ENCODE results near the gene RSPRY1. TPM values are rescaled to one million over a fixed set of nuclear protein-coding genes. Genes with fewer than 3 reads are reported as not detected.
A peak's percentile ranks its signal among the peaks of the same experiment; 100 is the strongest.
"Not testable (repeated sequence)": the region's sequence is repeated elsewhere in the genome, so short reads cannot be mapped to it uniquely, and the experiment has no call there.

The RSPRY1 gene
- total and polyA plus RNA-seq, 2 donors (not counting 1 experiment from before 2014, with no cell fraction given) = 36.5 to 51.9 TPM

DNA sequence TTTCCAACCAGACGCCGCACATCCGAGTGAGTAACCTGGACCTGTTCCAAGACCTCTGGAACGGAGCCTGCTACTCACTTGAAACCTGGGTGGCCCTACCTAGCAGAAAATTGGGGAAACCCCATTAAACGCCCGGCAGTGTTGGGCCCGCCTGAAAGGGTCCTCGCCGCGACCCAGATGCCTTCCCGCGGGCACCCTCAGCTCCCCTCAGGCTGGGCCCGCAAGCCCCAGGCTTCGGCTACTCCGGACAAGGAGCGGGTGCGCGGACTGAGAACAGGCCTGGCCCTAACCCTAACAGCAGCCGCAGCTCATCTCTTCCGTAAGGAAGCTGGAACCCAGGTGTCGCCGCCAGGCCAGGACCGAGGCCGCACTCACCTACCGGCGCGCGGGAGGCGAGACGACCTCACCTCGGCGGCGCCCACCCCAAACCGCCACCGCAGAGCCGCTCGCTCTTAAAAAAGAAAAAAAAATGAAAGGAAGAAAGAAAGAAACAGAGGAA, 634 bp upstream of the RSPRY1 start:
- Histone ChIP-seq H3K4me1 (ENCODE audit: control insufficient read depth, extremely low read depth, insufficient read depth, low read length) (peaks cover 3% of the 10 kb centered on the region), H3K9ac (ENCODE audit: insufficient read depth, low read length) (peak overlapping the region; percentile 92), H3K4me2 (ENCODE audit: extremely low read depth, insufficient read depth, low read length) (peak overlapping the region; percentile 92), H2AFZ (ENCODE audit: low read length) (peak overlapping the region; percentile 63), H3K27me3 (ENCODE audit: control insufficient read depth, insufficient read depth, low read length) (no peaks in the 10 kb centered on the region), H3K36me3 (ENCODE audit: control insufficient read depth, insufficient read depth, low read length) (no peaks in the 10 kb centered on the region), H3K4me3 (replicated peaks in 1 of 4; ENCODE audit: control extremely low read depth in 1 of 4, insufficient read depth in 1 of 4, low read depth in 3 of 4, low read length in 4 of 4) (peak overlapping the region; percentile 64 to 93 (median 86)), H4K20me1 (ENCODE audit: control insufficient read depth, extremely low read depth, insufficient read depth, low read length) (no peaks in the 10 kb centered on the region), H3K9me3 (ENCODE audit: control insufficient read depth, insufficient read depth, low read depth, low read length) (no peaks in the 10 kb centered on the region), H3K79me2 (ENCODE audit: control insufficient read depth, insufficient read depth, low read length) (peaks cover 74% of the 10 kb centered on the region), H3K27ac (ENCODE audit: insufficient read depth, low read length) (peak overlapping the region; percentile 91)
- DNase-seq (ENCODE audit: low read depth in 2 of 2) = peak; percentile 60 to 66
- TF ChIP-seq, protein P1, sequence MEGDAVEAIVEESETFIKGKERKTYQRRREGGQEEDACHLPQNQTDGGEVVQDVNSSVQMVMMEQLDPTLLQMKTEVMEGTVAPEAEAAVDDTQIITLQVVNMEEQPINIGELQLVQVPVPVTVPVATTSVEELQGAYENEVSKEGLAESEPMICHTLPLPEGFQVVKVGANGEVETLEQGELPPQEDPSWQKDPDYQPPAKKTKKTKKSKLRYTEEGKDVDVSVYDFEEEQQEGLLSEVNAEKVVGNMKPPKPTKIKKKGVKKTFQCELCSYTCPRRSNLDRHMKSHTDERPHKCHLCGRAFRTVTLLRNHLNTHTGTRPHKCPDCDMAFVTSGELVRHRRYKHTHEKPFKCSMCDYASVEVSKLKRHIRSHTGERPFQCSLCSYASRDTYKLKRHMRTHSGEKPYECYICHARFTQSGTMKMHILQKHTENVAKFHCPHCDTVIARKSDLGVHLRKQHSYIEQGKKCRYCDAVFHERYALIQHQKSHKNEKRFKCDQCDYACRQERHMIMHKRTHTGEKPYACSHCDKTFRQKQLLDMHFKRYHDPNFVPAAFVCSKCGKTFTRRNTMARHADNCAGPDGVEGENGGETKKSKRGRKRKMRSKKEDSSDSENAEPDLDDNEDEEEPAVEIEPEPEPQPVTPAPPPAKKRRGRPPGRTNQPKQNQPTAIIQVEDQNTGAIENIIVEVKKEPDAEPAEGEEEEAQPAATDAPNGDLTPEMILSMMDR (conservative IDR thresholded peaks at IDR 0.05 in 1 of 2, IDR thresholded peaks at IDR 0.05 in 1 of 2; ENCODE audit: low read depth in 1 of 2, low read length in 2 of 2) = no peak
- no peak for TF ChIP-seq EZH2 (IDR thresholded peaks at IDR 0.05; ENCODE audit: low read length, missing control alignments)

GRCh38 chr16:57186872-57187854, 1.0 kb downstream of the RSPRY1 start:
- TF ChIP-seq, protein P1 (conservative IDR thresholded peaks at IDR 0.05 in 1 of 2, IDR thresholded peaks at IDR 0.05 in 1 of 2; ENCODE audit: low read depth in 1 of 2, low read length in 2 of 2) = no peak
- TF ChIP-seq EZH2 (IDR thresholded peaks at IDR 0.05; ENCODE audit: low read length, missing control alignments) = no peak
- DNase-seq (ENCODE audit: low read depth in 2 of 2) = peak in 1 of 2 donors; percentile 32
- H3K4me1 ChIP-seq (ENCODE audit: control insufficient read depth, extremely low read depth, insufficient read depth, low read length) = peaks cover 11% of the 10 kb centered on the region
- peak overlapping the region; percentile 93 for H3K27ac ChIP-seq (ENCODE audit: insufficient read depth, low read length)
- H3K27me3 ChIP-seq (ENCODE audit: control insufficient read depth, insufficient read depth, low read length) = no peaks in the 10 kb centered on the region
- H2AFZ ChIP-seq (ENCODE audit: low read length) = no peak overlapping the region
- no peaks in the 10 kb centered on the region for H4K20me1 ChIP-seq (ENCODE audit: control insufficient read depth, extremely low read depth, insufficient read depth, low read length)
- H3K79me2 ChIP-seq (ENCODE audit: control insufficient read depth, insufficient read depth, low read length) = peaks cover 82% of the 10 kb centered on the region
- H3K9me3 ChIP-seq (ENCODE audit: control insufficient read depth, insufficient read depth, low read depth, low read length) = no peaks in the 10 kb centered on the region
- H3K4me2 ChIP-seq (ENCODE audit: extremely low read depth, insufficient read depth, low read length) = peak overlapping the region; percentile 83
- no peaks in the 10 kb centered on the region for H3K36me3 ChIP-seq (ENCODE audit: control insufficient read depth, insufficient read depth, low read length)
- H3K4me3 ChIP-seq (replicated peaks in 1 of 4; ENCODE audit: control extremely low read depth in 1 of 4, insufficient read depth in 1 of 4, low read depth in 3 of 4, low read length in 4 of 4) = peak overlapping the region; percentile 88 to 95 (median 94)
- H3K9ac ChIP-seq (ENCODE audit: insufficient read depth, low read length) = peak overlapping the region; percentile 96

DNA sequence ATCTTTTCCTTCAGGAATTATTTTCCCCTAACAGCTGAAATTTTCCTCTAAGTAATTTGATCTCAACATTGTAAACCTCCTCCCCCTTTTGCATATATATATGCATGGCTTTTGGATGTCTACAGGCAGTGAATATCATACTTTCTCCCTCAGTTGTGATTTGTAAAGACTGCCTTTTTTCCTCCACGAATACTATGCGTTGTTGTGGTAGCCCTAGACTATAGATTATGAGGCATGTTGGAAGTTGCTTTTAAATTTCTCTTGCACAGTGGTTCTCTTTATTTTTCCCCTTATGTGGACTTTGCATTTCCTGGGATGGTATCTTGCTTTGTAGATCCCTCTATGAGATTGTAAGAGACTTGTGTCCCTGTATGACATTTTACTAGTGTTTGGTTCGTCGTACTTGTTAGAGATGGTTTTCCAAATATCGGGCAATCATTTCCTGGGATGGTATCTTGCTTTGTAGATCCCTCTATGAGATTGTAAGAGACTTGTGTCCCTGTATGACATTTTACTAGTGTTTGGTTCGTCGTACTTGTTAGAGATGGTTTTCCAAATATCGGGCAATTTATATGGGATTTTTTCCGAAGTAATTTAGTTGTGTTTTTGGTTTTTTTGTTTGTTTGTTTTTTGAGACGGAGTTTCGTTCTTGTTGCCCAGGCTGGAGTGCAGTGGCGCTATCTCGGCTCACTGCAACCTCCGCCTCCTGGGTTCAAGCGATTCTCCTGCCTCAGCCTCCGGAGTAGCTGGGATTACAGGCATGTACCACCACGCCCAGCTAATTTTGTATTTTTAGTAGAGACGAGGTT, 2.0 kb downstream of the RSPRY1 start:
- H3K4me1 ChIP-seq (ENCODE audit: control insufficient read depth, extremely low read depth, insufficient read depth, low read length) = peaks cover 16% of the 10 kb centered on the region
- not testable (repeated sequence) for H3K27me3 ChIP-seq (ENCODE audit: control insufficient read depth, insufficient read depth, low read length); H3K9me3 ChIP-seq (ENCODE audit: control insufficient read depth, insufficient read depth, low read depth, low read length); H3K27ac ChIP-seq (ENCODE audit: insufficient read depth, low read length); H3K36me3 ChIP-seq (ENCODE audit: control insufficient read depth, insufficient read depth, low read length); DNase-seq (ENCODE audit: low read depth in 2 of 2); H3K9ac ChIP-seq (ENCODE audit: insufficient read depth, low read length); H4K20me1 ChIP-seq (ENCODE audit: control insufficient read depth, extremely low read depth, insufficient read depth, low read length); H2AFZ ChIP-seq (ENCODE audit: low read length)
- peaks cover 86% of the 10 kb centered on the region for H3K79me2 ChIP-seq (ENCODE audit: control insufficient read depth, insufficient read depth, low read length)
- peak overlapping the region; percentile 83 for H3K4me2 ChIP-seq (ENCODE audit: extremely low read depth, insufficient read depth, low read length)
- peak overlapping the region; percentile 88 to 95 (median 94) for H3K4me3 ChIP-seq (replicated peaks in 1 of 4; ENCODE audit: control extremely low read depth in 1 of 4, insufficient read depth in 1 of 4, low read depth in 3 of 4, low read length in 4 of 4)

Measured in fibroblast of lung (primary cell).